ENCODE data around the gene SEMA6D. TPM values are rescaled to one million over a fixed set of nuclear protein-coding genes. Genes with fewer than 3 reads are reported as not detected.

The SEMA6D gene
- total and polyA plus RNA-seq, 10 of the 15 experiments (the other 5 are each of a cell fraction or from before 2014, with no cell fraction given): 0.01 to 0.52 (median 0.09) TPM; not detected in 6

DNA sequence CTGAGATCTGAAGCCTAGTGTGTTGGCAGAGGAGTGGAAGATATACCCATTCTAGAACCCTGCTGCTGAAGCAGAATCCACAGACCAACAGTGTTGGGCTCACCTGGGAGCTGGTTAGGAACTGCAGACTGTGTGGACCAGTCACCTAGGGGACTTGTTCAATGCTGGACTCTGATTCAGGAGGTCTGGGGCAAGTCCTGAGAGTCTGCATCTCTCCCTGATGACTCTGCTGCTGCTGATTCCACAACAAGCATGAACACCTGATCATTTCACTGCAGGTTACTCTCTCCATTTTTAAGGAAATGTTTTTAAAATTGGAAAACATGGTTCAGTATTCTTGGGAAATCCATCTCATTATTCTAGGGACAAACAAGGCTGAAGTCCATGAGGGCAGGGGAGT, 84.9 kb downstream of the SEMA6D start (continued):
- no peak for TF ChIP-seq EP300 (IDR thresholded peaks at IDR 0.05; ENCODE audit: borderline replicate concordance in 1 of 2, control insufficient read depth in 1 of 2, low read depth in 2 of 2, low read length in 2 of 2)
- no peak for TF ChIP-seq CBX3 (IDR thresholded peaks at IDR 0.05; ENCODE audit: borderline replicate concordance, low read depth)

DNA sequence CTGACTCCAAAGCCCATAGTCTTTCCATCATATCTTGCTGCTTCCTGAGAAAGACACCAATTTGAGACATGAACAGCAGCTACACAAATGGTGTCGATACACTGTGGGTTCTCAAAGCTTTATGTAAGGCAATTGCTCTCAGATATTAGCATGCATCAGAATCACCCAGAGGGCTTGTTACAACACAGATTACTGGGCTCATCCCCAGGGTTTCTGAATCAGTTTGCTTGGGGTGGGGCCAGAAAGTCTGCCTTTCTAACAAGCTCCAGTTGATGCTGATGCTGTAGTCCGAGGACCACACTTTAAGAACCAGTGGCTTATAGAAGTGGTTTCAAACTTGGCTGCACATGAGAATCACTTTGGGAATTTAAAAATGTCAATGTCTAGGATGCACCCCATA, 86.5 kb downstream of the SEMA6D start:
- no peak for FAIRE-seq

More for the DNA sequence above, 86.5 kb downstream of the SEMA6D start:
- TF ChIP-seq ZNF274 (IDR thresholded peaks at IDR 0.05; ENCODE audit: insufficient read depth, insufficient read length): no peak
- TF ChIP-seq, protein P1, sequence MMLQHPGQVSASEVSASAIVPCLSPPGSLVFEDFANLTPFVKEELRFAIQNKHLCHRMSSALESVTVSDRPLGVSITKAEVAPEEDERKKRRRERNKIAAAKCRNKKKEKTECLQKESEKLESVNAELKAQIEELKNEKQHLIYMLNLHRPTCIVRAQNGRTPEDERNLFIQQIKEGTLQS (IDR thresholded peaks at IDR 0.05; ENCODE audit: borderline replicate concordance, extremely low read depth, low read depth, low read length): no peak
- no peak for TF ChIP-seq RB1 (IDR thresholded peaks at IDR 0.05; ENCODE audit: borderline replicate concordance)
- no peak for TF ChIP-seq ZSCAN29 (IDR thresholded peaks at IDR 0.05)
- TF ChIP-seq RFX5 (IDR thresholded peaks at IDR 0.05; ENCODE audit: low read depth, low read length): no peak
- TF ChIP-seq NR2C2 (IDR thresholded peaks at IDR 0.05; ENCODE audit: borderline replicate concordance, control insufficient read depth, insufficient read length, low read depth): no peak
- no peak for TF ChIP-seq RAD51 (IDR thresholded peaks at IDR 0.05)
- TF ChIP-seq BMI1 (IDR thresholded peaks at IDR 0.05; ENCODE audit: borderline replicate concordance): no peak
- TF ChIP-seq ZNF622 (IDR thresholded peaks at IDR 0.05): no peak
- DNase-seq (ENCODE audit: low read depth, low spot score) (no peak), ATAC-seq (no peak)
- RAD21 ChIA-PET (ENCODE audit: unreplicated experiment): no interaction called here
- intact Hi-C loops (cut with micrococcal nuclease; ENCODE audit: unreplicated experiment) (no loop called here), in situ Hi-C loops (cut with MboI) (loop anchor here (5.0 kb wide), 1 partner anchor 49 kb away; no protein-coding TSS in a partner anchor)
- no peaks in the 10 kb centered on the region for H3K27me3 ChIP-seq (replicated peaks in 1 of 2; ENCODE audit: control insufficient read depth in 2 of 2, insufficient read depth in 2 of 2, low read length in 1 of 2)
- no peak overlapping the region for H3K27ac ChIP-seq (ENCODE audit: control insufficient read depth, insufficient read depth)
- H3K9ac ChIP-seq (ENCODE audit: control insufficient read depth, insufficient read depth, low read length): no peak overlapping the region
- SMC1A ChIA-PET (ENCODE audit: uncharacterized antibody, unreplicated experiment): interaction anchor here (1.0 kb wide), 1 partner anchor 10 kb away, joined by 3 read pairs; no protein-coding TSS in a partner anchor
- 68% methylated on average over 2 of the region's 2 CpGs for WGBS (ENCODE audit: insufficient coverage, insufficient replicate concordance, low lambda C conversion rate, missing lambda C conversion rate)
- CTCF ChIA-PET: interaction anchor here (0.9 kb wide), 1 partner anchor 8 kb away, joined by 3 read pairs; no protein-coding TSS in a partner anchor
- POLR2A ChIA-PET: no interaction called here
- H4K20me1 ChIP-seq (ENCODE audit: control insufficient read depth, insufficient read depth): no peaks in the 10 kb centered on the region
- H3K4me1 ChIP-seq (ENCODE audit: control insufficient read depth, insufficient read depth, low read length): no peaks in the 10 kb centered on the region
- H3K9me3 ChIP-seq (replicated peaks; ENCODE audit: control insufficient read depth, insufficient read depth, low read length): no peaks in the 10 kb centered on the region
- no peak overlapping the region for H3K4me2 ChIP-seq (ENCODE audit: control insufficient read depth, insufficient read depth)
- H2AFZ ChIP-seq (ENCODE audit: control insufficient read depth, low read depth, low read length): no peak overlapping the region
- H3K36me3 ChIP-seq (ENCODE audit: control insufficient read depth in 2 of 2, insufficient read depth in 2 of 2, low read length in 1 of 2): no peaks in the 10 kb centered on the region
- H3K4me3 ChIP-seq: no peak overlapping the region
- no peaks in the 10 kb centered on the region for H3K79me2 ChIP-seq (ENCODE audit: control insufficient read depth, insufficient read depth, low read length)
- BruUV-seq (replicated peaks): no TSS peak
